ENCODE measurements around the gene IER5L. TPM values are rescaled to one million over a fixed set of nuclear protein-coding genes. Genes with fewer than 3 reads are reported as not detected.
"Not testable (repeated sequence)": the region's sequence is repeated elsewhere in the genome, so short reads cannot be mapped to it uniquely, and the experiment has no call there.

Gene IER5L
- polyA plus RNA-seq, 1 donor (not counting 4 experiments of a cell fraction or from before 2014, with no cell fraction given): 2.1 TPM

- H4K20me1 ChIP-seq (ENCODE audit: control insufficient read depth, extremely low read depth, insufficient read depth, low read length): no peaks in the 10 kb centered on the region
- H3K9ac ChIP-seq (ENCODE audit: control insufficient read depth, extremely low read depth, insufficient read depth, low read length): no peak overlapping the region
- TF ChIP-seq EZH2 (IDR thresholded peaks at IDR 0.05; ENCODE audit: low read length): no peak
- TF ChIP-seq, protein P1, sequence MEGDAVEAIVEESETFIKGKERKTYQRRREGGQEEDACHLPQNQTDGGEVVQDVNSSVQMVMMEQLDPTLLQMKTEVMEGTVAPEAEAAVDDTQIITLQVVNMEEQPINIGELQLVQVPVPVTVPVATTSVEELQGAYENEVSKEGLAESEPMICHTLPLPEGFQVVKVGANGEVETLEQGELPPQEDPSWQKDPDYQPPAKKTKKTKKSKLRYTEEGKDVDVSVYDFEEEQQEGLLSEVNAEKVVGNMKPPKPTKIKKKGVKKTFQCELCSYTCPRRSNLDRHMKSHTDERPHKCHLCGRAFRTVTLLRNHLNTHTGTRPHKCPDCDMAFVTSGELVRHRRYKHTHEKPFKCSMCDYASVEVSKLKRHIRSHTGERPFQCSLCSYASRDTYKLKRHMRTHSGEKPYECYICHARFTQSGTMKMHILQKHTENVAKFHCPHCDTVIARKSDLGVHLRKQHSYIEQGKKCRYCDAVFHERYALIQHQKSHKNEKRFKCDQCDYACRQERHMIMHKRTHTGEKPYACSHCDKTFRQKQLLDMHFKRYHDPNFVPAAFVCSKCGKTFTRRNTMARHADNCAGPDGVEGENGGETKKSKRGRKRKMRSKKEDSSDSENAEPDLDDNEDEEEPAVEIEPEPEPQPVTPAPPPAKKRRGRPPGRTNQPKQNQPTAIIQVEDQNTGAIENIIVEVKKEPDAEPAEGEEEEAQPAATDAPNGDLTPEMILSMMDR (optimal IDR thresholded peaks at IDR 0.05 in 1 of 3, IDR thresholded peaks at IDR 0.05 in 1 of 3, conservative IDR thresholded peaks at IDR 0.05 in 1 of 3; ENCODE audit: extremely low read depth in 1 of 3, insufficient read depth in 2 of 3, low read length in 3 of 3): no peak
- peaks cover 3% of the 10 kb centered on the region for H3K4me1 ChIP-seq (ENCODE audit: control insufficient read depth, extremely low read depth, insufficient read depth, low read length)
- FAIRE-seq (no peak), DNase-seq (ENCODE audit: low read depth, low spot score) (no peak)
- no peak overlapping the region for H2AFZ ChIP-seq (ENCODE audit: control insufficient read depth, low read length)
- H3K9me3 ChIP-seq (ENCODE audit: control insufficient read depth, low read depth, low read length): no peaks in the 10 kb centered on the region
- no peaks in the 10 kb centered on the region for H3K79me2 ChIP-seq (ENCODE audit: control insufficient read depth, insufficient read depth, low read length)
- dilution Hi-C loops (cut with MboI; ENCODE audit: extremely low pct_ligation_motif_present, low sequenced_read_pairs): no loop called here
- no peak overlapping the region for H3K4me3 ChIP-seq (ENCODE audit: control insufficient read depth in 2 of 3, extremely low read depth in 1 of 3, insufficient read depth in 2 of 3, low read depth in 1 of 3, low read length in 3 of 3)
- peaks cover 7% of the 10 kb centered on the region for H3K27me3 ChIP-seq (ENCODE audit: control insufficient read depth, extremely low read depth, insufficient read depth, low read length)
- no peaks in the 10 kb centered on the region for H3K36me3 ChIP-seq (ENCODE audit: control insufficient read depth in 2 of 2, extremely low read depth in 1 of 2, insufficient read depth in 2 of 2, low read length in 2 of 2)
- peak overlapping the region; percentile 1 for H3K4me2 ChIP-seq (ENCODE audit: control insufficient read depth, extremely low read depth, insufficient read depth, low read depth, low read length)
- no peak overlapping the region for H3K27ac ChIP-seq (ENCODE audit: control insufficient read depth, insufficient read depth, low read length)
- no peaks in the 10 kb centered on the region for H3K9me1 ChIP-seq (ENCODE audit: control insufficient read depth, extremely low read depth, insufficient read depth, low read length)
Observed at GRCh38 chr9:129197978-129198318, 19.9 kb upstream of the IER5L start.

DNA sequence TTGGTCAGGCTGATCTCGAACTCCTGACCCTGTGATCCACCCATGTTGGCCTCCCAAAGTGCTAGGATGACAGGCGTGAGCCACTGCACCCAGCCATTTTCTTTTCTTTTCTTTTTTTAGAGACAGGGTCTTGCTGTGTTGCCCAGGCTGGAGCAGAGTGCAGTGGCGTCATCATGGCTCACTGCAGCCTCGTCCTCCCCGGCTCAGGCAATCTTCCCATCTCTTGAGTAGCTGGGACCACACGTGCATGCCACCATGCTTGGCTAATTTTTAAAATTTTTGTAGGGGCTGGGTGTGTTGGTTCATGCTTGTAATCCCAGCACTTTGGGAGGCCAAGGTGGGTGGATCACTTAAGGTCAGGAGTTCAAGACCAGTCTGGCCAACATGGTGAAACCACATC, 19.0 kb upstream of the IER5L start:
- H3K4me3 ChIP-seq (ENCODE audit: control insufficient read depth in 2 of 3, extremely low read depth in 1 of 3, insufficient read depth in 2 of 3, low read depth in 1 of 3, low read length in 3 of 3); H3K9ac ChIP-seq (ENCODE audit: control insufficient read depth, extremely low read depth, insufficient read depth, low read length); H3K36me3 ChIP-seq (ENCODE audit: control insufficient read depth in 2 of 2, extremely low read depth in 1 of 2, insufficient read depth in 2 of 2, low read length in 2 of 2); H3K4me2 ChIP-seq (ENCODE audit: control insufficient read depth, extremely low read depth, insufficient read depth, low read depth, low read length); H3K27me3 ChIP-seq (ENCODE audit: control insufficient read depth, extremely low read depth, insufficient read depth, low read length); H3K79me2 ChIP-seq (ENCODE audit: control insufficient read depth, insufficient read depth, low read length); H3K9me1 ChIP-seq (ENCODE audit: control insufficient read depth, extremely low read depth, insufficient read depth, low read length); H4K20me1 ChIP-seq (ENCODE audit: control insufficient read depth, extremely low read depth, insufficient read depth, low read length); dilution Hi-C loops (cut with MboI; ENCODE audit: extremely low pct_ligation_motif_present, low sequenced_read_pairs); H3K4me1 ChIP-seq (ENCODE audit: control insufficient read depth, extremely low read depth, insufficient read depth, low read length); H3K27ac ChIP-seq (ENCODE audit: control insufficient read depth, insufficient read depth, low read length); H3K9me3 ChIP-seq (ENCODE audit: control insufficient read depth, low read depth, low read length); H2AFZ ChIP-seq (ENCODE audit: control insufficient read depth, low read length); DNase-seq (ENCODE audit: low read depth, low spot score); FAIRE-seq: not testable (repeated sequence)

- peaks cover 3% of the 10 kb centered on the region for H3K4me1 ChIP-seq (ENCODE audit: control insufficient read depth, extremely low read depth, insufficient read depth, low read length)
- dilution Hi-C loops (cut with MboI; ENCODE audit: extremely low pct_ligation_motif_present, low sequenced_read_pairs): no loop called here
- TF ChIP-seq, protein P1 (optimal IDR thresholded peaks at IDR 0.05 in 1 of 3, IDR thresholded peaks at IDR 0.05 in 1 of 3, conservative IDR thresholded peaks at IDR 0.05 in 1 of 3; ENCODE audit: extremely low read depth in 1 of 3, insufficient read depth in 2 of 3, low read length in 3 of 3): no peak
- TF ChIP-seq EZH2 (IDR thresholded peaks at IDR 0.05; ENCODE audit: low read length): no peak
- no peaks in the 10 kb centered on the region for H3K79me2 ChIP-seq (ENCODE audit: control insufficient read depth, insufficient read depth, low read length)
- no peak overlapping the region for H3K9ac ChIP-seq (ENCODE audit: control insufficient read depth, extremely low read depth, insufficient read depth, low read length)
- H3K4me2 ChIP-seq (ENCODE audit: control insufficient read depth, extremely low read depth, insufficient read depth, low read depth, low read length): no peak overlapping the region
- H3K27ac ChIP-seq (ENCODE audit: control insufficient read depth, insufficient read depth, low read length): no peak overlapping the region
- no peaks in the 10 kb centered on the region for H3K9me3 ChIP-seq (ENCODE audit: control insufficient read depth, low read depth, low read length)
- H3K27me3 ChIP-seq (ENCODE audit: control insufficient read depth, extremely low read depth, insufficient read depth, low read length): peaks cover 7% of the 10 kb centered on the region
- no peak overlapping the region for H2AFZ ChIP-seq (ENCODE audit: control insufficient read depth, low read length)
- DNase-seq (ENCODE audit: low read depth, low spot score): no peak
- no peaks in the 10 kb centered on the region for H3K36me3 ChIP-seq (ENCODE audit: control insufficient read depth in 2 of 2, extremely low read depth in 1 of 2, insufficient read depth in 2 of 2, low read length in 2 of 2)
- H4K20me1 ChIP-seq (ENCODE audit: control insufficient read depth, extremely low read depth, insufficient read depth, low read length): no peaks in the 10 kb centered on the region
- no peaks in the 10 kb centered on the region for H3K9me1 ChIP-seq (ENCODE audit: control insufficient read depth, extremely low read depth, insufficient read depth, low read length)
- FAIRE-seq: no peak
- H3K4me3 ChIP-seq (ENCODE audit: control insufficient read depth in 2 of 3, extremely low read depth in 1 of 3, insufficient read depth in 2 of 3, low read depth in 1 of 3, low read length in 3 of 3): no peak overlapping the region
Observed at GRCh38 chr9:129195606-129196005, 17.5 kb upstream of the IER5L start.
